ENCODE results near the gene PRORP. TPM values are rescaled to one million over a fixed set of nuclear protein-coding genes. Genes with fewer than 3 reads are reported as not detected.
A peak's percentile ranks its signal among the peaks of the same experiment; 100 is the strongest.

Gene PRORP
- total and polyA plus RNA-seq, 2 of the 13 experiments (the other 11 are each of a cell fraction or from before 2014, with no cell fraction given): 48.9 to 88.7 TPM

GRCh38 chr14:35121026-35121886 is 1.1 kb upstream of the PRORP start (continued):
- TF ChIP-seq ZHX2 (IDR thresholded peaks at IDR 0.05; ENCODE audit: low read depth): no peak
- TF ChIP-seq ZHX2 (CRISPR knock-in tag; IDR thresholded peaks at IDR 0.05; ENCODE audit: borderline replicate concordance): no peak
- TF ChIP-seq DR1 (CRISPR knock-in tag; IDR thresholded peaks at IDR 0.05): no peak
- no peak for TF ChIP-seq SKI (IDR thresholded peaks at IDR 0.05; ENCODE audit: partially characterized antibody)
- TF ChIP-seq ZNF225 (CRISPR knock-in tag; IDR thresholded peaks at IDR 0.05): peak; percentile 45; the same call in 1 of the 2 replicates
- peak; percentile 68; the same call in 1 of the 2 replicates for TF ChIP-seq NFIB (CRISPR knock-in tag; IDR thresholded peaks at IDR 0.05; ENCODE audit: borderline replicate concordance)
- TF ChIP-seq ZNF549 (CRISPR knock-in tag; IDR thresholded peaks at IDR 0.05): peak; percentile 70; the same call in 1 of the 2 replicates
- no peak for TF ChIP-seq NR1H2 (CRISPR knock-in tag; IDR thresholded peaks at IDR 0.05; ENCODE audit: borderline replicate concordance, low read depth)
- TF ChIP-seq MAZ (IDR thresholded peaks at IDR 0.05; ENCODE audit: borderline replicate concordance, low read depth, low read length): peak; percentile 92; the same call in 1 of the 2 replicates
- no peak for TF ChIP-seq MAZ (CRISPR knock-in tag; IDR thresholded peaks at IDR 0.05; ENCODE audit: low read depth)
- no peak for TF ChIP-seq ZNF431 (CRISPR knock-in tag; IDR thresholded peaks at IDR 0.05; ENCODE audit: borderline replicate concordance, low read depth)
- TF ChIP-seq NFIC (IDR thresholded peaks at IDR 0.05; ENCODE audit: low read length): no peak; the same call in 1 of the 2 replicates
- peak; percentile 1; the same call in 1 of the 2 replicates for TF ChIP-seq MLXIP (CRISPR knock-in tag; IDR thresholded peaks at IDR 0.05; ENCODE audit: borderline replicate concordance)
- no peak for TF ChIP-seq ZNF567 (CRISPR knock-in tag; IDR thresholded peaks at IDR 0.05; ENCODE audit: borderline replicate concordance)
- TF ChIP-seq FOSL2 (CRISPR knock-in tag; IDR thresholded peaks at IDR 0.05): no peak
- no peak for TF ChIP-seq HNF4G (IDR thresholded peaks at IDR 0.05; ENCODE audit: borderline replicate concordance, low read depth, low read length)
- no peak for TF ChIP-seq HNF4G (CRISPR knock-in tag; IDR thresholded peaks at IDR 0.05; ENCODE audit: borderline replicate concordance, low read depth)
- peak; percentile 19 for TF ChIP-seq ZSCAN20 (CRISPR knock-in tag; IDR thresholded peaks at IDR 0.05; ENCODE audit: borderline replicate concordance)
- 0 out of 2 replicates have a peak, but pooled peaks have one; percentile 61 for TF ChIP-seq ZNF891 (CRISPR knock-in tag; IDR thresholded peaks at IDR 0.05)
- 0 out of 2 replicates have a peak, but pooled peaks have one; percentile 37 for TF ChIP-seq ZNF709 (CRISPR knock-in tag; IDR thresholded peaks at IDR 0.05)

Data from HepG2 (cell line).